HG02981 (cell line): Measurements from ENCODE around the gene DHRS12.

Experiments
- ATAC-seq: cut with Tn5 transposase; IDR thresholded peaks from one replicate; pipeline ENCODE4 v1.9.1; 2021; ENCODE audit warnings: mild to moderate bottlenecking, moderate library complexity; ENCODE audit not compliant: unreplicated experiment

Gene DHRS12

DNA sequence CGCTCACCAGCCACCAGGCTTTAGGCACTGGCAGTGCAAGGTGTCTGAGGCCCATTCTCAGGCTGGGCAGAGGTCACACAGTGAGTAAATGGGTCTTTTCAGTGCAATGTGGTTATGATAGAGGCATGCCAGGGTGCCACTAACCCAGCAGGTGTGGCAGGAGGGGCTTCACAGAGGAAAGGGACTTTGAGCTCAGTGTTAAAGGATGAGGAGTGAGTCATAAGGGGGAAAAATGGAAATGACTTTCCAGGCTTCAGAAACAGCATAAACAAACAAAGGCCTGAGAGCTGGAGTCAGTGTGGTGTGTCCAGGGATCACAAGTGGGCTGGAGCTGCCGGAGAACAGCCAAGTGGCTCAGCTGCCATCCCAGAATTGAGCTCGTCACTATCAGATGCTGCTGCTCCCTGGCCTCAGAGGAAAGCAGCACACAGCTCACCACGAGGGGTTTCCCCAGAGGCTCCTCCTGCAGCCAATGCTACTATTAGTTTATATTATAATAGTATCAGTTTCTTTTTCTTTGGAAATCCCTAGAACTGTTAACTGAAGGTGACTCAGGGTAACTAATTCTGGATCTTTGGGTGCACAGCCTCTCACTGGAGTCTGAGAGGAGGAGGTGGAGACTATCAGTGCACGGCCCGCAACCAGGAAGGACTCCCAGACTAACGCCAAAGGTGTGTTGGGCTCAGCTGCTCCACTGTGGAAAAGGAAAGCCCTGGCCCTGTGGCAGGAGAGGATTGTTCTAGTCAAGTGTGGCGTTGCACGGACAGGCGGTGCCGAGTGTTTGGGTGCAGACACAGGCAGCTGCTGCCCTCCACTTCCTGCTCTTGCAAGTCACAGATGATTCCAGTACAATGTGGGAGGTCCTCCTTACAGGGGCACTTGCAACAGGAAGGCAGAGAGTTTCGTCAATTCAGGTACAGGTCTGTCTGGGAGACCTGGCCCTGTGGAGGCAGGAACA is 39.5 kb downstream of the DHRS12 start:
- ATAC-seq, result peak; percentile 86

DNA sequence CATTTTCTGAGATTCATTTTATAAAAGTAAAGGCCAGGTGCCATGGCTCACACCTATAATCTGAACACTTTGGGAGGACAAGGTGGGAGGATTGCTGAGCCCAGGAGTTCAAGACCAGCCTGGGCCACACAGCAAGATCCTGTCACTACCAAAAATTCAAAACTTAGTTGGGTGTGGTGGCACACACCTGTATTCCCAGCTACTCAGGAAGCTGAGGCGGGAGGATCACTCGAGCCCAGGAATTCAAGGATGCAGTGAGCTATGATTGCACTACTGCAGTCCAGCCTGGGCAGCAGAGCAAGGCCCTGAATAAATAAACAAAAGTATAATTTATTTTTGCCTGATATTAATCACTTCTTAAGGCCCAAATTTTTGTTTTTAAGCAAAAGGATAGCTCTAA is 40.5 kb downstream of the DHRS12 start:
- no peak for ATAC-seq

DNA sequence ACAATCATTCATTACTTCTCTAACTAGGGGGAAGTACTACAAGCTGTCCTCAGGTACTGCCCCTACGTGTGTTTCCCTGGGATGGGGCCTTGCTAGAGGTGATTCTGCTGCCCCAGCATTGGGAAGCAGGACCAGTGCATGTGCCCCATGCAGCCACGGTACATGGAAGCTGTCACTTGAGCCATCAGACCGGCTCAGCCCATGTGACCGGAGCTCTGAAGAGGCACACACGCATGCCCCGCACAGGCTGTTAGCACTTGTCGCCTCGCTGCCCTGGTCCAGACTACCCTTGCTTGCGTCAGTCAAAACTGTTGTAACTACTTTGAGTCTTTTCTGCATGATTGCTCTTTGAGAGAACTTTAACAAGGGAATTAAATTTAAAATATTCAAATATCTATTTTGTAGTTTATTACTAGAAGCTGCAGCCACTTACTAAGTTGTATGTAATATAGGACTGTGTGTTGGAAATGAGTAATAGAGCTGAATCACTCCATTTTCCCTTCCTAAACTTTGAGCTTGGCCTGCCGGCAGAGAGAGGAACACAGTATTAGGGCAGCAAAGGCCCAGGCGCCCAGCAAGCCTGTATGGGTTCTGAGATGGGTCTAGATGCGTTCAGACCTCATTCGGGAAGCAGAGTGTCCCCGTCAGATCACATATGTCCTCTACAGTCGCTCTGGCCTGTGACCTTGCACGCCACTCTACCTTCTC is 42.2 kb downstream of the DHRS12 start:
- no peak for ATAC-seq

DNA sequence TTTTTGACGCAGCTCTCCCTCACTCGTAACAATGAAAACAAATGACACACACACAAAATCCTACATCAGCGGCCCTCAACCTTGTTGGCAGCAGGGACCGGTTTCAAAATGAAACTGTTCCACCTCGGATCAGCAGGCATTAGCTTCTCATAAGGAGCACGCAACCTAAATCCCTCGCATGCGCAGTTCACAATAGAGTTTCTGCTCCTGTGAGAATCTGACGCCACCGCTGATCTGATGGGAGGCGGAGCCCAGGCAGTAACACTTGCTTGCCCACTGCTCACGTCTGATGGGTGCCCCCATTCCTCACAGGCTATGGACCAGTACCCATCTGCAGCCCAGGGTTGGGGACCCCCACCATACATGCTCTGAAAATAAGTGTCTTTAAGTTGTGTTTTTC is 43.4 kb downstream of the DHRS12 start:
- no peak for ATAC-seq

DNA sequence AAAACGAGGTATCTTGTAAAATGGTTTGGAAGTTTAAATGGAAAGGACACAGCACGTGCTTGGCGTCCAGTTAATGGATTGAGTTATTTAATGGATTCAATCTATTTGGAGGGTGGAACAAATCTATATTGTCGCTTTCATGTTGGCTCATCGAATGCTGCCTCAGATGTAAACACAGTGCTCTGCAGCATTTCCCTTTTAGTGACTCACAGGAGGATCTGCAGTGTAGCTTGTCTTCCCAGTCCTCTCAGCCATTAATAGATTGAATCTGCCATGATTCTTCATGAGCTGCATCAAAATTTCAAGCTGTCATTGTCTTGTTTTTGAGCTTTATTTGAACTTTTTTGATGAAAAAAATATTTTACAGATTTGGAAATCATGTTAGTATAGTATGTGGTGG is 44.7 kb downstream of the DHRS12 start:
- no peak for ATAC-seq

DNA sequence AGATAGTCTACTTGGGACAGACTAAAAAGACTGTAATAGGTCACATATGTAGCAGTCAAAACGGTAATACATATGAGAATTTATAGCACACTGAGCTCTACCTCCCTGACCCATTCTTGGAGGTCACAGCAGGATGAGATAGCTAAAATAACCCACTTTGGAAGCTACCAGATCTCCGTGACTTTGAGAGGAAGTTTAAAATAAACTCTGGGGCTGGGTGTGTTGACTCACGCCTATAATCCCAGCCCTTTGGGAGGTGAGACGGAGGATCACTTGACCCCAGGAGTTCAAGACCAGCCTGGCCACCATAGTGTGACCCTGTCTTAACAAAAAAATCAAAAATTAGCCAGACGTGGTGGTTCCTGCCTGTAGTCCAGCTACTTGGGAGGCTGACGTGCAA is 45.3 kb downstream of the DHRS12 start:
- ATAC-seq, result no peak

DNA sequence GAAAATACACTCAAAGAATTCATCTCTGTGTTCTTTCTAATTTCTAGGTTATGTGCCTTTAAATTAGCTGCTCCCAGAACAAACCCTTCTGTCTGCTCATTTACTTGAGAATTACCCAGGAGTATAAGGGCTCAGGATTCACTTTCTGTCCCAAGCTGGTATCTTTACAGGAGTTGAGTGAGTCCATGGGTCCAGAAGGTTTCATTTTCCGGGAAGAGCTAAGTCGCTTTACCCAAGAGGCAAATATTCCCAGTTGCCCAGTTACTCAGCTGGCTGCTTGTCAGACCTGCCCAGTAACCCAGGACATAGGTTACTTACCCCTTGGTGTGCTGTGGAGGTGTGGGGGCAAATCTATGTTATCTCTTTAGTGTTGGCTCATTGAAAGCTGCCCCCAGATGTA is 47.3 kb downstream of the DHRS12 start:
- no peak for ATAC-seq

DNA sequence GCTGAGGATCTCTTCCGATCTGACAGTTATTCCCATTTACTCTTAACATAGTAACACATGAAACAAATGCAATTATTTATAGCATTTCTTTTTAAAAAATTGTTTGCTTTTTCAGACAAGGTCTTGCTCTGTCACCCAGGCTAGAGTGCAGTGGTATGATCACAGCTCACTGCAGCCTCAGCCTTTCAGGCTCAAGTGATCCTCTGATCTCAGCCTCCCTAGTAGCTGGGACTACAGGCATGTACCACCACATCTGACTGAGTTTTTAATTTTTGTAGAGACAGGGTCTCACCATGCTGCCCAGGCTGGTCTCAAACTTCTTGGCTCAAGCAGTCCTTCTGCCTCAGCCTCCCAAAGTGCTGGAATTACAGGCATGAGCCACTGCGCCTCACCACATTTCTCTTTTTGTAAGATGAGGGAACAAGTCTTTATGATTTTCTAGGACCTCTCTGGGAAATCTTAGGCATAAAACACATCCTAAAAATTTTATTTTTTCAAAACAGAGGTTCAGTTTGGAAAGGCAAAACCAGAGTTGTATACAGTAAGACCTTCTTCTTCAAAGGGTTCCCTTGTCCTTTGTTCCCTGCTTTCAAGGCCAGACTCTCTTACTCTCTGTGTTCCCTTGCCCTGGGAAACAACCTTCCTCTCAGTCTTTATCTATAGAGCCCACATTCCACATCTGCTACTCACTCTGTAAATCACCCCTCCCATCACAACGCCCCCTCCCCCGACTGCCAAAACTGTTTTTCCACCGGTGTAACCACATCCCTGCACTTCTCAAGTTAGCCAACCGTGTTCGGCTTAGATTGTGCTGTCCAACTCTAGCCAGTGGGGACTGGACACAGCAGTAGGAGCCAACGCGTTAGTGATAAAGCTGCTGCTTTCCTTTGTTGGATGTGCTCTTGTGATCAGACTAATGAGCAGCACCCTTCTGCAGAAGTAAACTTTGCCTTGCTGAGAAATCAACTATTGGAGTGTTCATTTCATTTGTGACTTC is 56.2 kb downstream of the DHRS12 start:
- no peak for ATAC-seq

DNA sequence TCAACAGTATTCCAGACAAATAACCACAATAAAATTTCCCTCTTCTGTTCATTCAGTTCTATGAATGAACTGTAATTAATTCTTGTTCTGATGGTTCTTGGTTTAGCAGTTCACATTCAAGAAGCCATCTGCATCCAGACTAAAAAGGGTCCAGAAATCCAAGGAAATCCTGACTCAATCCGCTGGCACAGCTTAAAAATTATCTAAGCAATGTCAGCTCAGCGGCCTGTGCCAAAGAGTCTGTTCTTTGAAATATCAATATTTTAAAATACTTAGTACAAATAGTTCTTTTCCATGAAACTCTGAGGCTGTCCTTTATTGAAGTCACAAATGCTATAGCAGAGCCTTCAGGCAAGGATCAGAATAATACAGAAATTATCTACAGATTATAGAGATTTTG is 57.2 kb downstream of the DHRS12 start:
- ATAC-seq, result no peak

DNA sequence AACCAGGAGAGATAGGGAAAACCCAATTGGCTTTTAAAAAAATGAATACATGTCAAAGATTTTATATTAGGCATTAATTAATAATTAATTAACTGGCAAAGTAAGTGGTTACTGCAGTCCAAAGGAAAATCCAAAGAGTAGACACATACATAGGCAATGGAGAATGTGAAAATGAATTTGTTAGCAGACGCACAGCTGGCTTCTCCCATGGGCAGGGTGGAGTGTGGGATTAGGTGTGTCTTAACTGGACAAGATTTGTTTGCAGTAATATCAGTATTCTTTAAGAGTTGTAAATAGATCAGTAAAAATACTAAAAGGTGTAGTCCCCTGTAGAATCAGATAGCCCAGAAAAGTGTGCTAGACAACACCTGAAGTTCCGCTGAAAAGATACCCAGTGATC is 58.7 kb downstream of the DHRS12 start:
- ATAC-seq, result no peak

DNA sequence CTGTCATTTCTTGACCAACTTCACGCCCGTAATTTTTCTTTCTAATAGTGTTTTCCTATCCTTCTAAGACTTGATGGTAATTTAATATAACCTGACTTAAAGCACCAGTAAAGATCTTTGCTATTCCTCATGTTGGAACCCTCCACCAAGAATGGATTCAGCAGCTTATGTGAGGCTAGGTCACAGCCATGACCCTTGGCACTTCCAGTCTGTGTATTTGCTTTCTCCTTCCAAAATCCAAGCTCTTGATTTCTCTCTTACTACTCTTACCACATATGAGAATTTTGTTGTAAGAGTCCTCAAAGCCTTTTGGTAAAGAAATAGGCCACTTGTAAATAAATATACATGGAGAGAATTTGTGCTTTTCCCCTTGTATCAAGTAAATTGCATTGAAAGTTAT is 61.4 kb downstream of the DHRS12 start:
- no peak for ATAC-seq

DNA sequence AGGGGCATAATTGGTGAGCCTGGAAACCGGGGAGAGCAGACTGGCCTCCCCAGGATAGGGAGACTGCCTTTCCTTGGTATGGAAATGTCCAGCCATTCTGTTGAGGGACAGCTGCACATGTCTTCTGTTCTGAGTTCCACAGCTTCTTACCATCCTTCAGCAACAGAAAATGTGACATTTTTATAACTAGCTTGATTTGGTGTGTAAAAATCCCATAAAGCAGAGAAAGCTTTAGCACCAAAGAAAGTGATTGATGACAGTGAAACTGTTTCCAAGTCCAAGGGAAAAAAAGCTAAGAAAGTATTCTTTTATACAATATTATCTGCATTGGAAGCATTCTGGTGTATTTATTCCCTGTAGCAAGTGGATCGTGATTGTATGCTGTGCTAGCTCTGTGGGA is 61.9 kb downstream of the DHRS12 start:
- ATAC-seq, result no peak

DNA sequence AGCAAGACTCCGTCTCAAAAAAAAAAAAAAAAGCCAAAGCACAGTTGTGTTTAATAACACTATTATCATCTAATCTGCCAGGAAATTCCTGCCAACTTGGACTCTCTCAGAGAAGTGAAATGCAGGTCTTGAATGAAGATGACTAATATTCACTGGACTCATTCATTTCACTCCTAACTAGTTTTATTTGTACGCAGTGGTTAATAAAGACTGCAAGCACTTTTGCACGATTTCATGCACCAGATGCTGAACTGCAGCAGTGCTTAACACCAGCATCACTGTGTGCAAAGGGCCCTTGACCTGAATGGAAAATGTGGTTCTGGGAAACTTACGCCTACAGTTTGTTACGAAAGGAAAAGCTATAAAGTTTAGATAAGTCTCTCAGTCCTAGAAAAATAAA is 63.3 kb downstream of the DHRS12 start:
- no peak for ATAC-seq

DNA sequence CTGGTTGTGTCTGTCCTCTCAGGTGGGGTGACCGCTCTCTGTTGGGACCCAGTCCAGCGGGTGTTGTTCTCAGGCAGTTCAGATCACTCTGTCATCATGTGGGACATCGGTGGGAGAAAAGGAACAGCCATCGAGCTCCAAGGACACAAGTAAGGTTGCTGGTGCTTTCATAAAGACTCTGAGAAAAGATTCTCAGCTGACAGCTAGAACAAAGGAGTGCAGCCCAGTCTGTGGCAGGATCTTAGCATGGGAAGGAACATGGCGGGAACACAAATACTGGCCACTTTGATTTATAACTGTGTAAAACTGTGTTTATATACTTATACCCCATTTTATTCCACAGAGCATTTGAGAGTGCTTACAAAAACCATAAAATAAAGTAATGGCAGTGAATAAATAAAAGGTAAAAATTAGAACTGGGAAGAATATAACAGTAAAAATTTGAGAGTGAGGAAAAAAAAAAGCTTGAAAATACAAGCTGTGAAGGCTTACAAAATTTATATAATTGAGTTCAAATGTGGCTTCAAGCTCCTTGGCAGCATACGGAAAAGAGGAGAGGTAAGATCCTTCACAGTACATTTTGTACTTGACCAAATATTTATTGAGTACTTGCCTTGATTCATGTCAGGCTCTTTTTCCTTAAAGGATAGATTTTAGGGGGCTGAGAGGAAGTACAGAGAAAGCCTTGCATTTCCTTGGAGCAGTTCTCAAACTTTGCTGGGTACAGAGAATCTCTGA is 64.8 kb downstream of the DHRS12 start:
- no peak for ATAC-seq

DNA sequence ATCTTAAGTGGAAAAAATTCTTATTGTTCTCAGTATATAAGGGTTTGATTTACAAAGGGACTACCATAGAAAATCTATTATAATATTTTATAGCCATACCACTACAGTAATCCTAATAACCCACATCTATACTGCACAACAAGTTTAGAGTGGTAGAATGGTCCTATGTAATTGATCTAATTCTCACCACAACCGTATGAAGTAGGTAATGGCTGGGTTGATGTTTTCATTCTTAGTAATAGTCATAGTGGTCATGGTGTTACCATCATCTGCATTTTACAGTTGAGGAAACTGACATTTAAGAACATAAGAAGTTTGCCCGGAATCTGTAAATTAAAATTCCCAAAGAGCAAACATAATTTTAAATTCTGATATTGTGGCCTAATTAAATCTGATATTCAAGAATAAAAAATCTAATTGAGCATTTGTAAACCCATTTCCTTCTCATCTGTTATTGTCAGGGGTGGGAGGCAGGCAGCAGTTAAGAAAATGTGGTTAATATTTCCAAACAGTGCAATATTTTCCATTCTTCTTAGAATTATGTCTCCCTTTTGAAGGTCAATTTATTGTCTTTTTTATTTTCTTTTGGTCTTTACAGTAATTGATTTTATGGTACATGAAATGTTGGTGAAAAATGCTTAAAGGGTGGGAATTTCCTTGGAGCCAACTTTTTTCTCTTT is 65.6 kb downstream of the DHRS12 start:
- no peak for ATAC-seq

DNA sequence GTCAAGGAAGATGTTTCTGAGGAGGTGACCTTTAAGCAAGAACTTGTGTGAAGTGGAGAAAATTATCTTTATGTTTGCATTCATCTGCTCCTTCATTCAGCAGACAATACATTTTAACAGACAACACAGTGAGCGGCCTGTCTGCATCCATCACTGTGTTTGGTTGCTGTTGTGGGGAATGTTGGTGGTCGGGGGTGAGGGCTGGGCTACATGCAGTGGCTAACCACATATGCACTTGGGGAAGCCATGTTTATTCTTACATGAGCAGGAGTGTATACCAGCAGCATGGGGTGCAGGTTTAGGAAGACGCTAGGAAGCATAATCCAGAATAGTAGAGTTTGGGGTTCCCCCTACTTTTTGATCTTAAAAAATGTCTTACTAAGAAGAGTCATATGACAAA is 66.4 kb downstream of the DHRS12 start:
- no peak for ATAC-seq

DNA sequence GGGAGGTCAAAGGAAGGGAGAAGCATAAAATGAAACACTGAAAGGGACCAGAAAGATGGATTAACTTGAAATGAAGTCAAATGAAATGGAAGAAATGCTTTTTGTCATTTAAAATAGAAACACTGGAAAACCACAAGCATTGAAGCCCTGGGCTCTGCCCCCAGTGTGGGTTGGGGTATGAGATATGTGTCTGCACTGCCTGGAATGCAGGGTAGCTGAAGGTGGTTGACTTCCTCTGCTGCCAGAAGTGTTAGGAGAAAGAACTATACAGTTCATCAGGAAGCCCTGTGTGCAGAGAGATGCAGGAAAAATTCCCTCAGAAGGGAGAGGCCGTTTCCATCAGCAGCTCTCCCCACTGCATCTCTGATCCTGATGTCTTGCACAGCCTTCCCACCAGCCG is 69.2 kb downstream of the DHRS12 start:
- no peak for ATAC-seq

DNA sequence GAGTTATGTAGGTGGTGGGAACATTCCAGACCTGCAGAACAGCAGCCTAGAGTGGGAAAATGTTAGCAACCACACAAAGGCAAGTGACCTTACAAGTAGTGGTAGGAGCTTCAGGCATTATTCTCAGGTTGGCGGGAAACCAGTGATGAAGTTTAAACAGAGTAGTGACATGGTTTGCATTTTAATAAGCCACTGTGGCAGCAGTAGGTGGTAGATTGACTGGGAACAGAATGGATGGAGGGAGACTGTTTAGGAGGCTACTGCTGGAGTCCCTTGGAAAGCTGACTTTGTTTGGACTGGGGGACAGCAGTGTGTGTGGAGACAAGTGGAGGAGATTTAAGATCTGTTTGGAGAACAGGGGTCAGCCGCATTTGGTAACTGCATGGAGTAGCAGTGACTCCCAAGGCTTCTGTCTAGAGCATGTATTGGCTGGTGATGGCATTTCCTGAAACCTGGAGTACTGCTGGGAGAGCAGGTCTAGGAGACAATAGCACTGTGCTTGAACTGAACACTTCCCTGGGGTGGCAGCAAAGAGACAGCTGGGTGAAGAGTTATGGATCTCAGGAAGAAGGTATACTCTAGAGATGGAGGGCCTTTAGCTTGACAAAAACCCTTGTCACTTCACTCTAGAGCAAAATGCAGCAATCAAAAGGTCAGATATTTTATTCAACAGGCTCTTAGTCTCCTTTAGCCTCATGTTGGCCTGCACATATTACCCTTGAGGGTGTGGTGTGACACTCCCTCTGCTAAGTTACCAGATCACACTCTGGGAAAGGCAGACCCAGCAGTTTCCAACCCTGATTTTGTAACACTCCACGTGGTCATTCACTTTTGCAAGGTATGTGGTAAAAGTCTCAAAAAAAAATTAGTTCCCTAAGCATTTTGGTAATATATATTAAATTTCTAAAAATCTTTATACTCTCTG is 70.3 kb downstream of the DHRS12 start:
- no peak for ATAC-seq

DNA sequence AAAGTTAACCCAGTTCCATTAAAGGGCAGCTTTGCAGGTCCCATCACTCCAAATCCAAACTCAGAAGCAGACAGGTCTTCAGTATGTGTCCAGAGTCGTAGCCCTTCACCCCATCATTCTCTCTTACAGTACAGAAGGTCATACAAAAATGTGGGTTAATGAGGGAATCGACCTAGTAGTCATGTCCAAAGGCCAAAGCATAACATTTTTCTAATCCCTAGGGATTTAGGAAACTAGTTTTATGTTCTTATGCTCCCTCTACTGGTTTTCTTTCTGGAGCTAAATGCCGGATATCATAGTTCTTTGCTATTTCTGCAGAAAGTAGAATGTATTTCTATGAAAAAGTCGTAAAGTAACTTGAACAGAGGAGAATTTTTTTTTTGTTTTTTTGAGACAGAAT is 72.2 kb downstream of the DHRS12 start:
- no peak for ATAC-seq
